NOMO-1 treated with DMSO at 0.1 percent for 48 hours (cell line): Measurements from ENCODE around the gene INO80B.
"Not testable (repeated sequence)": the region's sequence is repeated elsewhere in the genome, so short reads cannot be mapped to it uniquely, and the experiment has no call there.

Experiments used
- DNase-seq: peaks from one replicate; lab custom pipeline; 2025; ENCODE audit not compliant: unreplicated experiment; lab: John Stamatoyannopoulos, UW

Gene INO80B

GRCh38 chr2:74447230-74447999 lies 7.5 kb upstream of the INO80B start:
- no peak for DNase-seq

- no peak for DNase-seq
These were observed 6.1 kb upstream of the INO80B start for GRCh38 chr2:74448771-74449170.

GRCh38 chr2:74450570-74451190 lies 4.2 kb upstream of the INO80B start:
- no peak for DNase-seq

- DNase-seq: peak; percentile 45
These were observed 2.3 kb downstream of the INO80B start for GRCh38 chr2:74457129-74457548.

- no peak for DNase-seq
These were observed 2.8 kb downstream of the INO80B start for GRCh38 chr2:74457549-74458131.

- DNase-seq: peak; percentile 100
These were observed 3.4 kb downstream of the INO80B start, which contains the start of gene WBP1 for GRCh38 chr2:74458132-74458937. WBP1 (plus strand) TSS chr2:74458438; CDS start chr2:74458603, 165 bp downstream.

- DNase-seq: no peak
These were observed 4.1 kb downstream of the INO80B start for GRCh38 chr2:74458938-74459363.

- DNase-seq: not testable (repeated sequence)
These were observed 4.7 kb downstream of the INO80B start for GRCh38 chr2:74459503-74460118.

GRCh38 chr2:74460187-74460586 lies 5.3 kb downstream of the INO80B start:
- DNase-seq: not testable (repeated sequence)

- no peak for DNase-seq
These were observed 6.5 kb downstream of the INO80B start for GRCh38 chr2:74461187-74462053.

- no peak for DNase-seq
These were observed 7.3 kb downstream of the INO80B start for GRCh38 chr2:74462054-74462785.

GRCh38 chr2:74462786-74463105 lies 7.9 kb downstream of the INO80B start:
- no peak for DNase-seq

- DNase-seq: no peak
These were observed 9.5 kb downstream of the INO80B start for GRCh38 chr2:74464406-74464805.

- DNase-seq: not testable (repeated sequence)
These were observed 15.9 kb downstream of the INO80B start for GRCh38 chr2:74470742-74471141.

GRCh38 chr2:74471332-74472065 lies 16.6 kb downstream of the INO80B start:
- DNase-seq: no peak

GRCh38 chr2:74472086-74472944 lies 17.4 kb downstream of the INO80B start, which contains the start of gene MRPL53:
MRPL53 (minus strand) TSS chr2:74472680; CDS start chr2:74472660, 20 bp downstream.
- peak; percentile 89 for DNase-seq

- no peak for DNase-seq
These were observed 18.0 kb downstream of the INO80B start for GRCh38 chr2:74472945-74473258.

GRCh38 chr2:74474481-74474880 lies 19.6 kb downstream of the INO80B start:
- no peak for DNase-seq
